ENCODE measurements around the gene LRRK2.
"Not testable (repeated sequence)": the region's sequence is repeated elsewhere in the genome, so short reads cannot be mapped to it uniquely, and the experiment has no call there.

The LRRK2 gene

DNA sequence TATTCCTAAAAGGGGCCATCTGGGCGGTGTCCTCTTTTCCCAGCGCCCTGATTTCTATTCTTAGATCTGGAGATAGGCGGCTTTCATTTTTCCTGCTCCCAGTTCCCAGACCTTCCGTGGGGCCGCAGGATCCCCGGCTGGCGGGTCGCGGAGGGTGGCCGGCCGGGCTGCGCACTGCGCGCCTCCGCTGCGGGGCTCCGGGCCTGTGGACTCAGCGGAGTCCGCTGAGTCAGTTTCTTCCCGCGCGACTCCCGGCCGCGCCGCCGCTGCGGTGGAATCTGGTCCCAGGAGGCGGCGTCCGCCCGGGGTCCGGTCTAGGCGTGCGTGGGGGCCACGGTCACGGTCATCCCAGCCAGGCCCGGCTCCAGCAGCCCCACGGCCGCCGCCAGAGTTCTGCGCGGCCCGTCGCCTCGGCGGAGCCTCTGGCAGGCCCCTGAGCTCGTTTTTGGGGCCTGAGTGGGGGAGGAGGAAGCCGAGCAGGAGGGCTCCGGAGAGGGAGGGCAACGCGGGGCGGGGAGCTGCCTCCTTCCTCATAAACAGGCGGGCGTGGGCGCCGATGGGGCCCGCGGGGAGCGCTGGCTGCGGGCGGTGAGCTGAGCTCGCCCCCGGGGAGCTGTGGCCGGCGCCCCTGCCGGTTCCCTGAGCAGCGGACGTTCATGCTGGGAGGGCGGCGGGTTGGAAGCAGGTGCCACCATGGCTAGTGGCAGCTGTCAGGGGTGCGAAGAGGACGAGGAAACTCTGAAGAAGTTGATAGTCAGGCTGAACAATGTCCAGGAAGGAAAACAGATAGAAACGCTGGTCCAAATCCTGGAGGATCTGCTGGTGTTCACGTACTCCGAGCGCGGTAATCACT lies at the start of gene LRRK2:
Gene LRRK2, plus strand, starts transcription at position 559 of the 853 bp plus-strand sequence. Its CDS starts 135 bp downstream, at position 694.
- DNase-seq (ENCODE audit: low spot score): no peak

DNA sequence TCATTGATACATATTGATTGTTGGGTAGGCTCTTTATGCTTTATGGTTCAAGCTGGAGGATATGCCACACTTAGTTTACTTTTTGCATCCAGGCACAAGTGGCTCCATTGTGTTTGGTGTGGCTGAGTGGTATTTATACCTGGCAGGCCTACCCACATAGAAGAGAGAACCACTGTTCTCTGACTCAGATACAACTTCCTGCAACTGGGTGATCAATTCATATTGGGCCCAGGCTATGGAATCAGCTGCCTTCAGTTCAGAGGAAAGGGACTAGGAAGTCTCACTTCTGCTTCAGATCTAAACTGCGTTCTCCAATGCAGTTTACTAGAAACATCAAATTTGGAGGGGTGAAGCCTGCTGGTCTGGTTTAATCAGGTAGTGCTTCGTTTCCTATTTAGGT lies 49.8 kb upstream of the LRRK2 start:
- no peak for DNase-seq (ENCODE audit: low spot score)

DNA sequence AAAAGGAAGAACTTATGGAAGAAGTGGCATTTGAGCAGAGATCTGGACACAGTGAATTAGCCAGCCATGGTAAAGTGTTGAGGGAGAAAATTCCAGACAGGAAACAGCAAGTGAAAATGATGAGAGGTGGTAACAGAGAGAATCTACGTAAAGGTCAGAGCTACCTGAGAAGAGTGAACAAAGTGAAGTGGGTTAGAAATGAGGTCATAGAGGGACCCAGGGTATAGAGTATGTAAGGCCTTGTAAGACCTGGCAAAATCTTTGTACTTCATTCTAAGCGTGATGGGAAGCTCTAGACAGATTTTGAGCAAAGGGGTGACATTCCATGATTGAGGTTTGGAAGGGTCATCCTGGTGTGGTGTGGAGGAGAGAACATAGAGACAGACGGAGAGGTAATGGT lies 49.3 kb upstream of the LRRK2 start:
- DNase-seq (ENCODE audit: low spot score): no peak

- no peak for DNase-seq (ENCODE audit: low spot score)
These were observed 46.1 kb upstream of the LRRK2 start for GRCh38 chr12:40178701-40179100.

DNA sequence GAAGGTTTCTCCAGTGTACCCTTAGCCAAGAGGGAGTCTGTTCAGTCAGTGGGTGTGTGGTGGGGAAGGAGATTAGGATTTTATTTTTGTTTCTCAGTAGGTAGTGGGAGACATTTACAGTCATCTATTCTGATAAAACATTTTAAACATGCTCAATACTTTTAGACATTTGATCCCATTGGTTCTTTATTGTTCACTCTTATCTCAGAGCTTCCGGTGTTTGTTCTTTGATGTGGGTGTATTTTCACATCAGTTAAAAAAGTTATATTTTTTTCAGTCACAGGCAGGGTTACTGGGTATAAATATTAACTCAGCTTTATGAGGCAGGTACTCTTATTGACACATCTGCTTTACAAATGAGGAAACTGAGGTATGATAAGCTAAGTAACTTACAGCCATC lies 43.3 kb upstream of the LRRK2 start:
- no peak for DNase-seq (ENCODE audit: low spot score)

DNA sequence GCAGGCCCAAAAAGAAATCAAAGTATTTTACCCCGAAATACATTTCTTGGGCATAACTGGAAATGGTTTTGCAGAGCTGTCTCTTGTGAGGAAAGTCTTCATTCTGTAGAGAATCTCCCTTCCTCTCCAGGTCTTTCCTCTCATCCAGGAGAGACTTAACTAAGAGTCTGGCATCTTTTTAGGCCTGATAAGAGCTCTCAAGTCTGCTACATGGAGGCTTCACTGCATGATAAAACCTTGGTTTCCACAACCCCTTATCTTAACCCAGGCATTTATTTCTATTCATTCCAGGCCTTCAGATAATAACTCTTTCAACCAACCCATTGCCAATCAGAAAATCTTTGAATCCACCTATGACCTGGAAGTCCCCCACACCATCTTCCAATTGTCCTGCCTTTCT lies 41.1 kb upstream of the LRRK2 start:
- no peak for DNase-seq (ENCODE audit: low spot score)

- DNase-seq (ENCODE audit: low spot score): no peak
These were observed 40.1 kb upstream of the LRRK2 start for GRCh38 chr12:40184493-40185302.

GRCh38 chr12:40185303-40185693 lies 39.5 kb upstream of the LRRK2 start:
- DNase-seq (ENCODE audit: low spot score): no peak

GRCh38 chr12:40188558-40189320 lies 36.1 kb upstream of the LRRK2 start:
- DNase-seq (ENCODE audit: low spot score): no peak

DNA sequence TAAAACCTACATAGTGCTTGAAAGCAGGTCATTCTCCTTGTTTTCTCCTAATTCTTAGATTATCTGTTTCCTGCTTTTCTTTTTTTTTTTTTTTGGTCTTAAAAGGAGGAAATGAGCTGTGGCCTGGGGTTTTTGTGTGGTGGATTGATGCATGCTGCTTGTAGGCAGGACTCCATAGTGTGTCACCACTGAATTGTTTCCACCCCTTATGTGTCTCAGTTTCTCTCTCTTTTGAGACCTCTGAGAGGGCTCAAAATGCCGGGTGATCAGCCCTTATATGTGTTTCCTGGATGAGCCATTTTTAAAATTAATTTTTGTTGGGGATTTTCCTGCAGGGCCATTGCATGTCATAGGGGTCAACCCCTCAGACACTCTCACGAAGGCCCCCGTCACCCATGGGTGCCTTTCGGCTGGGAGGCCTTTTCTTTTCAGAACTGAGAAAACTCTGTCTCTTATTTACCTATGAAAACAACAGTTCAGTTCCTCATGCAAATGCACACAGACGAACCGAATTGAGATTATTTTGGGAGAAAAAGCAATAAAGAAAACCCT lies 32.0 kb upstream of the LRRK2 start:
- DNase-seq (ENCODE audit: low spot score): no peak

DNA sequence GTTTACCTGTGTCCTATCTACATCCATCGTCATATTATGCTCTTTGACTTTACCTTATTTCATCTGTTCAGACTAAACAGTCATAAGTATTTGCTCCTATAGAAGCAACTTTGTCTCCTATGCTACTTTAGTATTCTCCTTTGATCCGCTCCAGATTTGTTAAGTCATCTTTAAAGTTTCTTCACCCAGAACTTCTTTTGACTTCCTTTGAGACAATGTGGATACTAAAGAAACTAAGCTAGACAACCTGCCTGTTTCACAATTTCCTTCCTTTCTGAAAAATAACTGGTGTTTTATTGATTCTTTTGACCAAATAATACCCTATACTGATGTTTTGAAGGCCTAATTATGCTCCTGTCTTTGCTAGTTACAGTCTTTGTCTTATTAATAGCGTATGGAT lies 30.0 kb upstream of the LRRK2 start:
- no peak for DNase-seq (ENCODE audit: low spot score)

DNA sequence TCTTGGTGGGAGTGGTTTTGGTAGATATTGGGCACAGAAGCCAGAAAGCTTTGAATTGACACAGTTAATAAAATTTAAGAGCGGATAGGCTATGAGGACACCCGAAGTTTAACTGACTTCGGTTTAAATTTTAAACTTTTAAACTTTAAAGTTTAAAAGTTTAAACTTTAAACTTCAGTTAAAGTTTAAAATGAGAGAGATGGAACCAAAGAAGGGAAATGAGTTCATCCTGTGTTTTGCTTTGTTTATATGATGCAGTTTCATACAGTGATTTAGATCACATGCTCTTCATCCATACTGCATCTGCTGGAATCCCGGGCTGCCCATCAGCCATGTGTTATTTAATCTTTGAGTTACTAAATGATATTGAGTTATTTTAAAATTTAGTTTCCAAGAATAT lies 27.2 kb upstream of the LRRK2 start:
- no peak for DNase-seq (ENCODE audit: low spot score)

GRCh38 chr12:40198601-40199000 lies 26.2 kb upstream of the LRRK2 start:
- DNase-seq (ENCODE audit: low spot score): no peak

DNA sequence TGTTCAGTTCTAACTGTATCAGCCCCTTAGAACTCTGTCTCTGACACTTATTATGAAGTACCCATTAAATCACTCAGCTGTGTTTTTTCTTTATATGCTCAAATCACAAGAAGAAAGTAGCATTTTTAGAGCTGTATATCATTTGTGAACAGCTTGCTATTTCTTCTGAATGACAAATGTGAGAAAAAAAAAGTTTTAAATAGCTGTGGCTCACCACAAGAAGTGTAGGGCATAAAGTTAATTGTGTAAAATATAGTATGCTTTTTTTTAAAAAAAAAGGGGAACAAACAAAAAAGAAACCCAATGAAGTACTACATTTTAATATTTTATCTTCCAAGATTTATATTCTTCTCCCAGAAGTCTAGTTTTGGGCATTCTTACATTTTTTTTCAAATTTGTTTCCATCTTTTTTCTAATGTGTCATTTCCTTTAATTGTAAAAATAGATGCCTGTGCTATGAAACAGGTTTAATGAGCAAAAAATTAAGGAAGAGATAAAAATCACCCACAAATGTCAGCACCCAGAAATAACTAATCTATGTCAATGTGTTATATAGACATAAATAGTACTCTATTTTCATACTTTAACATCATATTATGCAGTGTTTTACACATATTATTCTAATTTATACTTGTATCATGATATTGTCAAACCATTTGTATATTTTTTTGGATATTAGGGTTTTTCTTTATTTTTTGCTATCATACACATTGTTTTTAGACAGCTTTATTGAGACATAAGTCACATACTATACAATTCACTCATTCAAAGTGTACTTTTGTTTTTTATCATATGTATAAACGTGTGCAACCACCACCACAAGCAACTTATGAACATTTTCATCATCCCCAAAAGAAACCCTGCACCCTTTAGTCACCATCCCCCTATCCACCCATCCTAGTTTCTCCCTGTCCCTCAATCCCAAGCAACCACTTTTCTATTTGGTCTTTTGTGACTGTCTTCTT lies 22.4 kb upstream of the LRRK2 start:
- no peak for DNase-seq (ENCODE audit: low spot score)

- no peak for DNase-seq (ENCODE audit: low spot score)
These were observed 21.8 kb upstream of the LRRK2 start for GRCh38 chr12:40203060-40203430.

DNA sequence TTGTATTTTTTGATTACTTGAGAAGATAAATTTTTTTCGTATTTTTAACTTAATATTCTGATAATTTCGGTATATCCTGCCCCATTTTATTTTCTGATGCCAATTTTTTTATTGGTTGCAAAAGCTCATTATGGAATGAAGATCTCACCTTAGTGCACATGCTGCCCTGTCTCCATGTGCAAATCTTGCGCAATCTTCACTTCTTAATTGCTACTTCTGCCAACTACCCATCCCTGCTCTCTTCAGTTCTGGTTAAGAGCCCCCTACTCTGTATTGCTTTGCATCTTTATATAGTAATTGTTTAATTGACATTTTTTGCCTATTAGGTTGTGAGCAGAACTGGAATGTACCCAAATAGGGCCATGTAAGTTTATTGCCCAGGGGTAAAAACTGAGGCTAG lies 20.5 kb upstream of the LRRK2 start:
- no peak for DNase-seq (ENCODE audit: low spot score)

GRCh38 chr12:40207551-40207950 lies 17.2 kb upstream of the LRRK2 start:
- DNase-seq (ENCODE audit: low spot score): no peak

GRCh38 chr12:40208707-40209446 lies 15.9 kb upstream of the LRRK2 start:
- no peak for DNase-seq (ENCODE audit: low spot score)

DNA sequence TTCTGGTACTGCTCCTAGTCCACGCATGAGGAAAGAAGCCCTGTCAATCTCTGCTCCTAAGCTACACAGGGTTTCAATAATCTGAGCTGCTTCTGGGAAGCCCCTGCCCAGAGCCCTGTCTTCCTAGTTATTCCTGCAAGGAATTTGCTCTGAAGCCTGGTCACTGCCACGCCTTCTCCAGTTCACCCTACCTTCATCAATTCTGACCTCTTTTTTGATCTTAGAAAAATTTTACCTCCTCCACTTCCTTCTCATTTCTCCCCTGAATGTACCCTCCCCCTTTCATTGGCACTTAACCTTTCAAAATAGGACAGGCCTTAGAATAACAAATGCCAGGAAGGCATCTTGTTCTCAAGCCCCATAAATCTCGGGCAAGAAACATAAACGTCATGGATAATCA lies 14.9 kb upstream of the LRRK2 start:
- no peak for DNase-seq (ENCODE audit: low spot score)

DNA sequence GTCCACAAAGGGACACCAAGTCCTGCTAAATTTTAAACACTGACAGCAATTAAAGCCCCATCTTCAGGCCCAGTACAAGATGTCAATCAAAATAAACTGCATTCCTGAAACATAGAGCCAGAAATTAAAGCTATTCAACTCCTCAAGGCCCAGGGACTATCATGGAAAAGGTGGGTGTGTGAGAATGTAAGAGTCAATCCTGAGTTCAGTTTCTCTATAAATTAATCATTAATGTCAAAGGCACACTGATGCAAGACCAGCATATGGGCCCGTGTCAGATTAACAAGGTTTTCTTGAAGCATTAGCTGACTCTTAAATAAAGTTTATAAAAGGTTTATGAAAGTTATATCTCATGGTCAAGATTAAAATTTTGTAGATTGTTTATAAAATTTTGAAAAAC lies 13.6 kb upstream of the LRRK2 start:
- DNase-seq (ENCODE audit: low spot score): not testable (repeated sequence)

Measured in LoVo (cell line).